PFSK-1 (cell line): Measurements from ENCODE around the gene DIP2A.

Experiments used
- FOXP2 ChIP-seq: optimal IDR thresholded peaks from 2 replicates; pipeline ENCODE3; 2011; ENCODE audit warnings: borderline replicate concordance, control low read depth, inconsistent platforms; ENCODE audit not compliant: insufficient read depth; ENCODE audit errors: extremely low read length, extremely low read depth
- POLR2AphosphoS5 ChIP-seq: IDR thresholded peaks from 2 replicates; pipeline ENCODE4 v1.6.1; 2012; ENCODE audit warnings: low read depth, mild to moderate bottlenecking, control low read depth, low read length, moderate library complexity
- REST ChIP-seq, 2 experiments: IDR thresholded peaks; 2 replicates each; pipeline versions ENCODE4 v1.6.1 to v1.8.0; 2011 to 2012; ENCODE audit warnings: low read depth in 2 of 2, low read length in 2 of 2, control low read depth in 1 of 2, inconsistent platforms in 1 of 2, mild to moderate bottlenecking in 1 of 2, moderate library complexity in 1 of 2; ENCODE audit not compliant: insufficient read depth in 1 of 2
- SIN3A ChIP-seq: IDR thresholded peaks from 2 replicates; pipeline ENCODE4 v1.6.1; 2012; ENCODE audit warnings: mild to moderate bottlenecking, low read length, moderate library complexity, borderline replicate concordance; ENCODE audit not compliant: insufficient read depth
- TAF1 ChIP-seq: IDR thresholded peaks from 2 replicates; pipeline ENCODE4 v1.6.1; 2012; ENCODE audit warnings: low read length, control low read depth, borderline replicate concordance; ENCODE audit not compliant: insufficient read depth

Gene DIP2A

GRCh38 chr21:46436621-46437020, 22.1 kb upstream of the DIP2A start:
- TF ChIP-seq FOXP2 (no peak), REST (IDR thresholded peaks at IDR 0.05; ENCODE audit: insufficient read depth in 1 of 2, low read depth in 2 of 2, low read length in 2 of 2) (no peak)

- TF ChIP-seq SIN3A (no peak), POLR2AphosphoS5 (no peak)
These were observed 21.6 kb upstream of the DIP2A start for GRCh38 chr21:46437096-46437498.

GRCh38 chr21:46437511-46437910, 21.2 kb upstream of the DIP2A start:
- TF ChIP-seq REST (IDR thresholded peaks at IDR 0.05; ENCODE audit: insufficient read depth in 1 of 2, low read depth in 2 of 2, low read length in 2 of 2) (no peak), FOXP2 (no peak), POLR2AphosphoS5 (no peak), TAF1 (no peak), SIN3A (no peak)

GRCh38 chr21:46438241-46438640, 20.4 kb upstream of the DIP2A start:
- no peak for TF ChIP-seq TAF1
- TF ChIP-seq SIN3A, result no peak
- no peak for TF ChIP-seq FOXP2

GRCh38 chr21:46439906-46440305, 18.8 kb upstream of the DIP2A start:
- no peak for TF ChIP-seq SIN3A
- no peak for TF ChIP-seq POLR2AphosphoS5
- TF ChIP-seq FOXP2, result no peak
- TF ChIP-seq REST (IDR thresholded peaks at IDR 0.05; ENCODE audit: insufficient read depth in 1 of 2, low read depth in 2 of 2, low read length in 2 of 2), result no peak
- no peak for TF ChIP-seq TAF1

- TF ChIP-seq POLR2AphosphoS5 (no peak), FOXP2 (no peak), SIN3A (no peak), REST (IDR thresholded peaks at IDR 0.05; ENCODE audit: insufficient read depth in 1 of 2, low read depth in 2 of 2, low read length in 2 of 2) (no peak), TAF1 (no peak)
These were observed 17.4 kb upstream of the DIP2A start for GRCh38 chr21:46441331-46441730.
